GM19395 (cell line): Measurements from ENCODE around the gene MRPS9.

Source experiments
- ATAC-seq: cut with Tn5 transposase; IDR thresholded peaks from one replicate; pipeline ENCODE4 v1.9.1; 2021; ENCODE audit warnings: mild to moderate bottlenecking, moderate library complexity; ENCODE audit not compliant: unreplicated experiment

Gene MRPS9

DNA sequence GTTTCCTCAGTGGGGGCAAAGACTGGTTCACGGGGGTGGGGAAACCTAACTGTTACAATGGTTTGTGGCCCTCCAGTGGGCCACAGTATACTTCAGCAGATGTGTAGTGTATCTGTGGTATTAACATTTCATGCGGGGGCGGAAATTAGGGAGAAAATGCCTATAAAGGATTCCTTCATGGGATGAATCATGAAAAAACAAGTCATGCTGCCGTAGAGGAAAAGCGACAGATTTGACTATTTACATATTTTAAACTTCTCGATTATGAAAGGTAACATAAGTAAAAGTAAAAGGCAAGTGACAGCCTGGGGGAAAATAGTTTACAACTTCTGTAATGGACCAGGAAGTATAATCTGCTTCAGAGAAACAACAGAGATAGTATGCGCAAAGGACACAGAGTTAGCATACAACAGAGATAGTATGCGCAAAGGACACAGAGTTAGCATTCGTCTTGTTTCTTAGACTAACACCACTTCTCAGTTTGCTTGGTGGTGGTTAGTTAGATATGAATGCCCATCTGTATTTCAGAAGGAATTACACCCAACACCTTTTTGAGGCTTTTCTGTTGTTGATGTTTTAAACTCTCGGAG is 41.1 kb downstream of the MRPS9 start:
- no peak for ATAC-seq

DNA sequence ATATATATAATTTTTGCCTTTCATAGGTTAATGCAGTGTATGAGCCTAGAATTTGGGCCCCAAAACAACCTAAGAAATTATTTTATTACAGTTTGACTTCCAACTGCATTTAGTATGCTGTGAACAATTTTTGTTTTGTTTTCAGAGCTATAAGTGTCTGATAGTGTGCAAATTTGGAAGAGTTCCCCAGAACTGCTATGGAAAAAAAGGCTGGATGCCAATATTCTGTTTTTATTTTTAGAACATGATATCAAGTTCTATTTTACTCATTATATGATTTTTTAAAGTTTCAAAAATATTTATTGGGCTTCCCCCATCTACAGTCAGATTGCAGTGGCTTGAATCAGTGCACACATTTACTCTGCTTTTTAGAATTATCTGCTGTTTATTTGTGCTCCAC is 42.6 kb downstream of the MRPS9 start:
- no peak for ATAC-seq

DNA sequence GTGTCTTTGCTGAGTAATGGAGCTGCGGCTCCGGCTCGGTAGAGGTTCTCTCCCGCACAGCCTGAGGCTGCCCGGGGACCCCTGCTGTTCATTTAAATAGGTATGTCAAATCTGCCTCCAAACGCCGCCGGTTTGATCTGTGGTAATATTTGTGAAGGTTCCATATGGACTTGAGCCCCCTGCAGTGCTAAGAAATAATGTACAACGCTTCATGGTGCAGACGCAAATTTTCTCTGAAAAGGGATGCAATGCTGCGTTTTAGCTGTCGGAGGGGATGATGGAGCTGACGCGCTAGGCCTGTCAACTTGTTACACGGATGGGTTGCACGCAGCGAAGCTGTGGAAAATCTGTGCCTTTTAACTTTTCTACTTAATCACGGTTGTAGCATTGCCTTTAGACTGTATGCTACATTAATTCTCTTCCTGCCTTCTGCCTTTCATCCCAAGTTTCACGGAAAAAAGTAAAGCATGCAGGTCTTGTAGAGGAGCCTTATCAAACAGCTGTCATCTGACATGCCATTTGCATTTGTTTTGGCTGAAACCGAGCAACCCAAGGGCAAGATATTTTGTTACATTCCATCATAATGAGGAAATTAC is 43.2 kb downstream of the MRPS9 start:
- no peak for ATAC-seq

DNA sequence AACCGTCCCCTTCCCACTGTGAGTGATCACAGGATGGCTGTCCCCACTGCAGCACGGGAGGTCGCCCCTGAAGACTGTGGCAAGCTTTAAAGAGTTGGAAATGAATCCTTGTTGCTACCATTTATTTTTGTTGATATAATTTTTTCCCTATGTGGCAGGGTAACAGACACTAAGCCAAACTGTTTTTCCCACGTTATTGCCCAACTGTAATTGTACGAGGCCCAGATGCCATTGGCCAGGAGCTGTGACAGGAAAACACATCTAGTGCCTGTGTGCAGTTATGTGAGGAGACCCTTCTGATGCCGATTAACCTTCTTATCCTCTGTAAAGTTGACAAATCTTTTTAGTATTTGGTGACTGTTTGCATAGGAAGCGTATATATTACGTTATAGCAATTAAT is 44.2 kb downstream of the MRPS9 start:
- no peak for ATAC-seq

DNA sequence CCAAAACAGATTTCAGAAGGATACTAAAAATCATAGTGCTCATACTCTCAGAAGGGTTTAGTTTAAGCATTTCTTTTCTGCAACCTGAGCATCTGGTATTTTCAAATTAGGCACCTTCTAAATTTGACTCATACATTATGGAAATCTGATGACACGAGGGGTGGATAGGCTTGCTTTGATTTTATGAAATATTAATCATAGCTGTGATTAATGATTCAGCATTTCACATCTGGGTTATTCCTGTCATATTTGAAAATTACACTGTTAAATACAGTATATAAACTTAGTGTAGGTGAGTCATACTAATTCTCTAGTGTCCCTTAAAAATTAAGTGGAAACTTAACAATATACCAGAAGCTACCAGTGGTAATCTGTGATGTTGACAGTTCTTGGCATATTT is 47.7 kb downstream of the MRPS9 start:
- no peak for ATAC-seq

DNA sequence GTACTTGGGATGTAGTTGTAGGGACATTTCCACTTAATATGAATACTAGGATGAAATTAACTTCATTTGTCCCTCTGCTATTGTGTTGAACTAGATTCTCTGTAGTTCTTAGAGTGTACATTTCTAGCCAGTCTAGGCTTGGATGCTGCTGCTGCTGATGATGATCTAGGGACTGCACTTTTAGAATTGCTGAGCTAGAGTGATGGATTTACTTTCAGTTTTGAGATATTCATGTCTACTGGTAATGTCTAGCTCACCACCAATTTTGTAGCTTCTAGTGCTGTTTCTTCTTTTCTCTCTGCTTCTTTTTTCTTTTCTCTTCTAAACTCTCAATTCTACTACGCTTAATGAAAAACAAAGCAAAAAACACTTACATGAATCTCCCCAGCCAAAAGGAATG is 49.4 kb downstream of the MRPS9 start:
- peak; percentile 76 for ATAC-seq

DNA sequence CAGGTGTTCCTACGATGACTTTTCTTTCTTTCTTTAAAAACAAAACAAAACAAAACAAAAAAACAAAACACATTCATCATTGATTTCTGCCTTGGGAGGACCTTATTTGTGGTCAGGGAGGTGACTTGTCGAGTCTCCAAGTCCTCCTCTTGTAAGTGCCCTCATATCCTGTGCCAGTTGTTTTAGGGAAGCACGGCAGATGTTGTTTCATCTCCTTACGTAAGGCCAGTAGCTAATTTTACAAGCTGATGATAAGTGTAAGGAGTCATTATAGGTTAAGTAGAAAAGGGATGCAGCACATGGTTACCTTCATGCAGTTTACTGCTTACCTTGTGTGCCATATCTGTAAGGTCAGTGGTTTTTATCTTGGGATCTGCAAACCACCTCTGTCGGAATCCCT is 52.2 kb downstream of the MRPS9 start:
- no peak for ATAC-seq

DNA sequence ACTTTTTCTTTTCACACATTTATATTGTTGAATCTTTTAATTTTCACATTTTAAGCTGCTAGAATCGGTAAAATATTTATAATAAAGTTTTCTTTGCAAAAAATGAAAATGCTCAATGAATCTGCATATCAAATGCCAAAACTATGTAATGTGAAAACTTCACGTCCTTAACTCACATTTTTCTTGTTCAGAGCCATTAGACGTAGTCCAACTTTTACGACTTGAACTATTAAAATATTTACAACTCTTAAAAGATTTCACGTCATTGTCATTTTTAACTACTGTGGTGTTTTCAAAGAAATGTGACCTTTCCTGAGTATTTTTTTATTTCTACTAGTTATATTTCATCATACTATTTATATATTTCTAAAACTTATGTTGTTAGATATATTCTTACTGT is 54.9 kb downstream of the MRPS9 start:
- no peak for ATAC-seq

DNA sequence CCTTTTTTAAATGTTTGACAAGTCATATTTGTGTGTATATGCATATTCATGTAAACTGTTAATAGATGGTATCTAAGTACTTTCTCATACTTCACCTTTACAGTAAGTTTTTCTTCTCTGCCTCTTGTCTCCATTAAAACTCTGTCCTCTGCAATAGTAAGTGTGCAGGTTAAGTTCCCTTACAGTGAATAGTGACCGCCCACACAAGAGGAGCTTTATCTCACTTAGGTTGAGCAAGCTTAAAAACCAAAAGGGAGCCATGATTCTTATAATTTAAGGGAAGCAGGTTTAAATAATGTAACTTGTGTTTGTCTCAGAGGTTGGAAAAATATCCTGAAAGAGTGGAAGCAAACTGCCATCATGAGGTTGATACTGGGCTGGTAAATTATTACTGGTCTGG is 61.3 kb downstream of the MRPS9 start:
- ATAC-seq, result no peak

DNA sequence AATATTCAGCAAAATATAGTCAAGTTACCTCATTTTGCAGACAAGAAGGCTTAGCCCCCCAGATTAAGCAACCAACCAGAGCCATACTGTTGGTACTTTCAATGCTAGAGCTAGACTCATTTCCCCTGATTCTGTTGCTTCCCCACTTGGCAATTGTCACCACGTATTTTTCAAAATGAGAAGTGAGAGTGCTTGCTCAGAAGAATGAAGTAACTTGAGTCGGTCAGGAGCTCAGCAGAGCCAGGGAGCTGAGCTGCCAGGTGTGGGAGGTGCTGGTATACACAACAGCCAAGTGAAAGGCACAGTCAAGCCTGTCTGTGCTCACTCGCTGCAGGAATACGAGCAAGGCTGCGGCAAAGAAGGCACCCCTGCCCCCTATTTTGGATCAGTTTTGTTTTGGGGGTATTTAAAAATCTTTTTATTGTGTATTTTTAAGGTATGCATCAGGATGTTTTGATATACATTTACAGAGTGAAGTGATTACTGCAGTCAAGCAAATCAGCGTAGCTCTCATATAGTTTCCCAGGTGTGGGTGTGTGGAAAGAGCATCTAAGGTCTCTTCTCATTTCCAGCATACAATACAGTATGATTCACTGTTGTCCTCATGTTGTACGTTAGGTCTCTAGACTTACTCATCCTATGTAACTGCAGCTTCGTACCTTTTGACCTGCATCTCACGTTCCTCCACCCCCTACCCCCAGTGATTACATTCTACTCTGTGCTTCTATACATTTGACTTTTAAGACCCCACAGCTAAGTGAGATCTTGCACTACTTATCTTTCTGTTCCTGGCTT is 62.4 kb downstream of the MRPS9 start:
- ATAC-seq, result peak; percentile 90

DNA sequence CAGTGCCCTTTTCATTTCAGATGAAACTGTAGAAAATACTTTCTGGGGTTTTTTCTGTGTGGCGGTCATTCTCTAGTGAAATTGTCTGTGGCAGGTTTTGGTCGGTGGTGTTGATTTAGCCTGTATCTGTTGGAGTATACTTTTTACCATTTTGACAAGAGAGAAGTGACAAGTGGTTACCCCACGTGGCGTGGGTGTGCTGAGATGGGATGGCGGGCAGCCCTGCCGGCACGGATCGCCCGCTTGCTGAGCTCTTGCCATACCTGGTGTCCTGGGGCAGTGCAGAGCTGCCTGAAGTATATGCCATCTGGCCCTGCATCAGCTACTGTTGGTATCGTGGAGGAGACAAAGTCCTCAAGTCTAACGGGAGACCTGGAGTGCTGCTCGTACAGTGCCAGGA is 64.1 kb downstream of the MRPS9 start:
- no peak for ATAC-seq

DNA sequence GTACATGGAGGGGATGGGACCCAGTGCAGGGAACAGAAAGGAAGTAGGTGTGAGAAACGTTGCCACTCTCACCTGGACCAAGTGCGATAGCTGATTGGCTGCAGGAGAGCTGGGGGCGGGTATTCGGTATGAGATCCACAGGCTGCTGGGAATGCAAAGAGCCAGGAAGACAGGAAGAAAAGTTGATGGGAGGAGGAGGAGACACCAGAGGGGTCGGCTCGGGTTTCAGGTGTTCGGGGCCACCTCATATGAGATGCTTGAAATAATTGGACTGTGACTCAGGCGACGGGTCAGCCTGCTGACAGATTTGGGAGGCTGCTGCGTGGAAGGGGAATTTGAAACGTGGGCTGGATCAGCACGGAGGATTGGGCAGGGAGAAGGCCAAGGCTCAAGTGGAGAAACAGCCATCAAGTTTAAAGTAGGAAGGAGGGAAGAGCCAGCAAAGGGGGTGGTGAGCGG is 65.1 kb downstream of the MRPS9 start:
- ATAC-seq, result no peak

DNA sequence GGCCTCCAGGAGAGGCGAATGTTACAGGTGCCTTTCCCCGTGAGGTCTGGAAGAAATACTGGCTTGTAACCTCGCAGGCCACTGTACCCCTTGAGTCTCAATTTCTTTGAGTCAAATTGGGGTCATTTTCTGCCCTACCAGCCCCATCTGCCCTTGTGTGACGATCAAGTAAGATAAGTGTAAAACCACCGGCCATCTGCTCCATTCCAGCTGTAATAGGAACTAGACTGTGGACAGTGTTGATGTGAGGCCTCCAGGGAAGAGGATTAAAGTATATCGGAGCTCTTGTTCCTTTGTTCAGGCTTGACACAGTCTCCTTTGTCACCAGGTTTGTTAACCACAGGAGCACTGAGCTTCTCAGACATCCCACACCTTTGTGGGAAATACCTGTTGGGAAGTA is 65.6 kb downstream of the MRPS9 start:
- no peak for ATAC-seq

DNA sequence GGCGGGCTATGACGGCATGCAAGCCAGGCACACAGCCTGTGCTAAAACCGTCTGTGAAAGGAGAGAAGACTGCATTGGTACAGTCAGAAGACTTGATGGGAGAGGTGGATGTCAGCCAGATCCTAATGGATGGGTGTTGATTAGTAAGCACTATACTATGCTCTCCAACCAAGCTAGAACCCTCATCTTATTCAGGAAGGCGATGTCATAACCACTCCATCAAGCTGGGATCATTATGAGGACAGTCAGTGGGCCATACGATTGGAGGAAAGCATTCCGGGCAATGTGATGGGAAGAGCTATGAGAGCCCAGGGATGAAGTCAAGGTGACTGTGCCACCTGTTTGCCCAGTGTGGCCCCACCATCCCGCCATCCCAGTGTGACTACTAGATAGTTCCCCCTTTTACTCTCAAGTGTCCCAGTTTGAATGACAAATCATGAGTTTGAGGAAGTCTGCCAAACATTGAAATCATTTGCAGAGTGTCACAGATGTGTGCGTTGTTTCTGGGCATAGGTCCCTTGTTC is 66.4 kb downstream of the MRPS9 start:
- no peak for ATAC-seq

DNA sequence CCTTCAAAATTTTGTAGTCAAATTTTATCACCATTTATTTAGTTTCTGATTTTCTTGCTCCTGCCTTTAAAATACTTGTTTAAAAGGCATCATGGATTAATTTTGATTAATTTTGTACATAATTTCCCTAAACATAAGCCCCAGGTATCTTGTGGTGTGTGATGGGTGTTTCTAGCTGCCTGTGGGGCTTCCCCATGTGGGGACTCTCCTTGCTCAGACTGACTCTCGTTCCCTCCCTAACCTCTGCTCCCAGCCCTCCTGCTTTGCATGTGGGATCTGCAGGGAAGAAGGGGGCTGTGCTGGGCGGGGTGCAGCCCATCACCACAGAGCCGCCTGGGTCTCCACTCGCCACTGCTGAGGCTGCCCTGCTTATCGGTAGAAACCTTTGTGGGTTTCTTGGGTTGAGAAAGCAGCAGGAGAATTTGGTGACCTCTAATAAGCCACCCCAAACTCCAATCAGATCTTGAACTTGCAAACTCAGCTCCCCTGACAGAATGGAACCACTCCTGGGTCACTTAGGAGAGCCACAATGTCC is 72.5 kb downstream of the MRPS9 start:
- no peak for ATAC-seq

DNA sequence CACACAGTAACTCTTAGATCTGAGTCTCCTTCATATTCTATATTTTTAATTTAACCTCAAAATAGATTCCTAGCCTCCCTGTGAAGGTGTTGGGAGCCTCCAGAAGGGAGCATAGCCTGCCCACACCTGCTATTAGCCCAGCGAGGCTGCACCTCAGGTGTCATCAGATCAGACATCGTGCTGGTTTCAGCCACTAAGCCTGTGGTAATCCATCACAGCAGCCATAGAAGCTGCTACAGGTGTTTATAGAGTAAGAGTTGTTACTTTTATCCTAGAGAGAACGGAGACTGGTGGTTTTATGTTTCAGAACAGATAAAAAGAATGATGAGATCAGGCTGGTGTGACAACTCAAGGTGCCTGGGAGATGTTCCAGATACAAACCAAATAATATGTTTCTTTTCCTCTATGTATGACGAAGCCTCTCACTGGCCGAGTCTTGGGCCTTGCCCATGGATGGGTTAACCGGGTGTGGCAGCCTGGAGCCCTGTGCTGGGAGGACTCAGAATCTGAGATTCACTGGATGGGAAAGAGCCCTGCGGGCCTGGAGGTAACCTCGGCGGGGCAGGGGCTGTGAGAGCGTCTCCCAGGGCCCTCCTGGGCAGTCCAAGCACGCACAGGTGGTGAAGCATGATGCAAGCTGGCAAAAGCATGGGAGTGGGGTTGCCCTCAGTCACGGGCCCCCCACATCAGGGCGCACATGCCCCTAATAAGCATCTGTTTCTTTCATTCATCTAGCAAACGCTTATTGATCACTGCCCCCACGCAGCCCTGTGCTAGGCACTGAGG is 73.7 kb downstream of the MRPS9 start:
- no peak for ATAC-seq

DNA sequence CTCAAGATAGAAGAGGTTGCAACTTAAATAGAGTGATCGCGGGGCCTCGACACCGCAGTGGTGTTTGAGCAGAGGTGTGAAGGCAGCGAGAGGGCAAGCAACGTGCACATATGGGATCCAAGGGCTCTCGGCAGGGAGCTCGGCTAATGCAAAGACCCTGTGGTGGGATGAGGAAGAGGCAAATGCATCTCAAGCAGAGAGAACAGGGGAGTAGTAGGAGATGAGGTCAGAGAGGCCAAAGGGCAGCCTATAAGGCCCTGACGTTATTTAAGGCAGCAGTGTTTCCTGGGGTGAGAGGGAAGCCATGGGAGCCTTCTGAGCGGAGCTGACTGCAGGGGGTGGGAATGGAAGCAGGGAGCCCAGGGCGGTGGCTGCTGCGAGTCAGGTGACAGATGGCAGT is 74.5 kb downstream of the MRPS9 start:
- no peak for ATAC-seq

DNA sequence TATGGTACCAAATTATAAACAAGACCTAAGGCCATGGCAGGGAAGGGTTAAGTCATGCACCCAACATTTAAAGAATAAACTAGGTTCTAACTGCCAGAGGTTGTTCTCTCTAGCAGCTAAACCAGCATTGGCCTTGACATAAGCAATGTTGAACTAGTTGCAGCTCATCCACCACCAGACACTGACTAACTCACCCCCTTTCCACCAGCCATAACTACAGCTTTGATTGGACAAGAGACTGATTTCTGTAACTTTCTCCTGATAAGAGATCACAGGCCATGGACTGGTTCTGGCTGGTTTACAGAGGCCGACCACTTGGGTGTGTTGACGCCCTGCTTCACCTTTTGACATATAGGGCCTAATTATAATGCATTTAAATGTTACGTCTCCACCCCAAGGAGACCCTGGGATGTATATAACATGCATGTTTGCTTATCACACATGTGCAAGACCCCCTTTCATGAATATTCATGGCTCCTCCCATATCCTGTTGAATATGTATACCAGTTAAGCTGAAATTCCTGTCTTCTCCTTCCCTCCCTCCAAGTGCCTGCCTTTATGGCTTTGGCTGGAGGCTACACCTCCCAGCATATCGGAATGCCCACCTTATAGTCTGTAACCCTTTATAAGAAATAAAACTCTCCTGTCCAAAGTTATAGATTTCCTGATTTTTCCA is 75.9 kb downstream of the MRPS9 start:
- ATAC-seq, result no peak

DNA sequence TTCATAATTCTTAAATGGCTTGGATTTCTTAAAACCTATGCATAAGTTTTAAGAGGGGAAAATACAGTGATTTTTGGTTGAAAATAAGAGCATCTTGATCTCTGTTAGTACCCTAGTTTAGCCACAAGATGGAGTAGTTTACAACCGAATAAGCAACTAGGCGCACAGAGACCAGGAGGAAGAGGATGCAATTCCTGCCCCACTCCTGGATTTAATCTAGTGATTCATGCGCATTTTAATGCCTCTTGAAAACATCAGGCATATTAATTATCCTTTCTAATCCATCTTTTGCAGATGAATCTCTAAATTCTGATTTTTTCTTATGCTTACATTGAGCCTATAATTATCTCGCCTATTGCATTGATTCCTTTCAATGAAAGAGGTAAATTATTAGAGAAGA is 76.7 kb downstream of the MRPS9 start:
- peak; percentile 60 for ATAC-seq

DNA sequence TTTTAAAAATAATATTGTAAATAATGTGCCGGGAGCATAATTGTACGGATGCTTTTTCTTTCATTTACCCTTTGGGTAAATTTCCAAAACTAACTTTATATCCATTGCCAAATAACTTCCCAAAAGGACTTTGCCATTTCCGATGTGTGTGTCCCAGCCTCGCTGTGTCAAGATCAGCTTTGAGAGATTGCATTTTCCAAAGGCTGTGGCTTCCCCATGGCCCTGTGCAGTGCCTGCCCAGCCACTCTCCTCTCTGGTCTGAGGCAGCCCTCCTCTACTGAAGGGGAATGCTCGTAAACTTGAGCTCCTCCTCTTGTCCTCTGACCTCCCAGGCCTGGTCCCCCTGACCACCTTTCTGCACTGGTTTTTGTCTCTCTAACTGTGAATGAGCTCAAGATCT is 78.5 kb downstream of the MRPS9 start:
- no peak for ATAC-seq

DNA sequence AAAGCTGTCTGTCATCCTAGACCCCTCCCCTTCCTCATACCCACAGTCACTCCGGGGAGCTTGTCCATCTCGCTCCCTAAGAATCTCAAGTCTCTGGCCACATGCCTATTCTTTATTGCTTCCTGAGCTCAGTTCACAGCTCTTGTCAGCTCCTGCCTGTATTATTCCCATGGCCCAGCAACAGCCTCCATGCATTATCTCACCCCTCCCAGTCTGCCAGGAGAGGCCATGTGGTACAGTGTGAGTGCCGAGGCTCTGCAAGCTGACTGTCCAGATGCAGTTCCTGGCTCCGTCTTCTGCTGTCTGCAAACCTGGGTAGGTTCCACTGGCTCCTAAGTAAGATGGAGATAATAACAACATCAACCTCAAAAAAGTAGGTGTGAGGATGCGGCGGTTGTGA is 79.7 kb downstream of the MRPS9 start:
- ATAC-seq, result no peak
